ENCODE measurements around the gene D2HGDH. TPM values are rescaled to one million over a fixed set of nuclear protein-coding genes. Genes with fewer than 3 reads are reported as not detected.

Gene D2HGDH
- total RNA-seq, 4 donors from 2014 or later: 15.9 to 39.6 (median 20.3) TPM

DNA sequence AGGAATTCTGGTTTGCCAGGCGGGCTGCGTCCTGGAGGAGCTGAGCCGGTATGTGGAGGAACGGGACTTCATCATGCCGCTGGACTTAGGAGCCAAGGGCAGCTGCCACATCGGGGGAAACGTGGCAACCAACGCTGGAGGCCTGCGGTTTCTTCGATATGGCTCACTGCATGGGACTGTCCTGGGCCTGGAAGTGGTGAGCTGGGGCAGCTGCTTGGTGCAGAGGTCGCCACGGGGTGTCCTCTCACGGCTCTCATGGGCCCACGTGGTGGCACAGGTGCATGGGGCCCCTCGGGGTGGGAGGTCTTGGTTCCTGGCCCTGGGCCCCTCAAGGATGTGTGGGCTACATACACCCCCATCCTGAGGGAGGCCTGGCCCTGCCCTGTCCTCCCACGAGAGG, 9.2 kb downstream of the D2HGDH start:
- TF ChIP-seq, protein P1, sequence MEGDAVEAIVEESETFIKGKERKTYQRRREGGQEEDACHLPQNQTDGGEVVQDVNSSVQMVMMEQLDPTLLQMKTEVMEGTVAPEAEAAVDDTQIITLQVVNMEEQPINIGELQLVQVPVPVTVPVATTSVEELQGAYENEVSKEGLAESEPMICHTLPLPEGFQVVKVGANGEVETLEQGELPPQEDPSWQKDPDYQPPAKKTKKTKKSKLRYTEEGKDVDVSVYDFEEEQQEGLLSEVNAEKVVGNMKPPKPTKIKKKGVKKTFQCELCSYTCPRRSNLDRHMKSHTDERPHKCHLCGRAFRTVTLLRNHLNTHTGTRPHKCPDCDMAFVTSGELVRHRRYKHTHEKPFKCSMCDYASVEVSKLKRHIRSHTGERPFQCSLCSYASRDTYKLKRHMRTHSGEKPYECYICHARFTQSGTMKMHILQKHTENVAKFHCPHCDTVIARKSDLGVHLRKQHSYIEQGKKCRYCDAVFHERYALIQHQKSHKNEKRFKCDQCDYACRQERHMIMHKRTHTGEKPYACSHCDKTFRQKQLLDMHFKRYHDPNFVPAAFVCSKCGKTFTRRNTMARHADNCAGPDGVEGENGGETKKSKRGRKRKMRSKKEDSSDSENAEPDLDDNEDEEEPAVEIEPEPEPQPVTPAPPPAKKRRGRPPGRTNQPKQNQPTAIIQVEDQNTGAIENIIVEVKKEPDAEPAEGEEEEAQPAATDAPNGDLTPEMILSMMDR (IDR thresholded peaks at IDR 0.05 in 4 of 5, conservative IDR thresholded peaks at IDR 0.05 in 1 of 5): no peak
- no peak for TF ChIP-seq POLR2A (IDR thresholded peaks at IDR 0.05)

DNA sequence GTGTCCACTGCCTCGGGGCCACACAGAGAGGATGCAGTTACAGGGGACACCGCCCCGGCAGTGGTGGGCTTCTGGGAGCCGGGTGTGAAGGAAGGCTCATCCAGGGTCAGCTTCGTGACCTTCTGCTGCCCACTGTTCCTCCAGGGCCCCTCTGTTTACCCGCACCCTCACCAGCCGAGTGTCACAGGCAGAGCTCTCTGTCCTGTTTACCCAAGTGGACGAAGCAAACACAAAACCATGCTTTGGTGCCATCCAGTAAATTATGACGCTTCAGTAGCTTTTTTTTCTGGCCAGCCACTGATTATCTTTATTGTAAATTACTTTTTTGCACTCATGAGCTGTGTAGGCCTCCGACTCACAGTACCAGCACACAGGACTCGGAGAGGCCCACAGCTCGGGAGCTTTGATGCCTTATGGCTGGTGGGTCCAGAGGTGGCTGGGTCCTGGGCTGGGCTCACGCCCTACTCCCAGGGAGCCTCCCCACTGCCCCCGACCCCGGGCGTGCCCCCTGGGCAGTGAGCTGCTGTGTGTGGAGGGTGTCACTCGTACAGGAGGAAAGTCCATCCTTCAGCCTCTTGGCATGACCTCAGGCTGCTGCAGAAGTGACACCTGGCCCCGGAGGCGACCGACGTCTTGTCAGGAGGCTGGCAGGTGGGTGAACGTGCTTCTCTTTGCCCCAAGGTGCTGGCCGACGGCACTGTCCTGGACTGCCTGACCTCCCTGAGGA, 9.8 kb downstream of the D2HGDH start:
- intact Hi-C loops (cut with DNase I; ENCODE audit: low total_unique reads): no loop called here
- no peak for DNase-seq
- in situ Hi-C loops (cut with MboI; ENCODE audit: low sequenced_read_pairs in 4 of 4): no loop called here
- no peaks in the 10 kb centered on the region for H3K4me1 ChIP-seq
- TF ChIP-seq, protein P1 (IDR thresholded peaks at IDR 0.05 in 4 of 5, conservative IDR thresholded peaks at IDR 0.05 in 1 of 5): no peak
- H3K27ac ChIP-seq: no peak overlapping the region
- peaks cover 0 to 35% of the 10 kb centered on the region in 2 donors for H3K36me3 ChIP-seq
- no peak overlapping the region for H3K4me3 ChIP-seq
- no peak for ATAC-seq
- H3K27me3 ChIP-seq: no peaks in the 10 kb centered on the region
- no peaks in the 10 kb centered on the region for H3K9me3 ChIP-seq

More for the DNA sequence above, 9.2 kb downstream of the D2HGDH start:
- Histone ChIP-seq H3K4me3 (no peak overlapping the region), H3K27me3 (no peaks in the 10 kb centered on the region), H3K36me3 (peaks cover 0 to 29% of the 10 kb centered on the region in 2 donors), H3K4me1 (no peaks in the 10 kb centered on the region), H3K27ac (no peak overlapping the region), H3K9me3 (no peaks in the 10 kb centered on the region)
- ATAC-seq (no peak), DNase-seq (no peak)
- intact Hi-C loops (cut with DNase I; ENCODE audit: low total_unique reads): no loop called here
- in situ Hi-C loops (cut with MboI; ENCODE audit: low sequenced_read_pairs in 4 of 4): no loop called here

DNA sequence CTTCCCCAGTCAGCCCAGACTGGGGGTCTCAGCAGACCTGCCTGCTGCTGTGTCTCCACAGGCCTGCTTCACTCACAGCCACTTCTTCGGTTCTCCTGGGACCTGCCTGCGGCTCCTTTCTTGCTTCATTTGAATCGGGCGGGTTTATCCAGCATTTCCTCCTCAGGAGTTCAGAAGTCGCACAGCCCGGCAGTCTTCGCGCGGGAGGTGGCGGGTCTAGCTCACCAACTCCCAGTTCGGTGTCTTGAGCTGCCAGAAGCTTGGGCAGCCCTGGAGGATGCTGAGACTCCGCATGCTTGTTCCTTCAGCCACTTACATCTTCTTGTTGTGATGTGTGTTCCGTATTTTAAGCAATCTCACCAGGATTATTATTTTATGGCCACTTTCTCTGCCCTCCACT, 10.8 kb downstream of the D2HGDH start:
- ATAC-seq: no peak
- Histone ChIP-seq H3K27ac (no peak overlapping the region), H3K4me3 (no peak overlapping the region), H3K4me1 (no peaks in the 10 kb centered on the region), H3K27me3 (no peaks in the 10 kb centered on the region), H3K9me3 (no peaks in the 10 kb centered on the region), H3K36me3 (peaks cover 0 to 39% of the 10 kb centered on the region in 2 donors)
- TF ChIP-seq POLR2A (IDR thresholded peaks at IDR 0.05): no peak
- TF ChIP-seq, protein P1 (IDR thresholded peaks at IDR 0.05 in 4 of 5, conservative IDR thresholded peaks at IDR 0.05 in 1 of 5): no peak
- in situ Hi-C loops (cut with MboI; ENCODE audit: low sequenced_read_pairs in 4 of 4): no loop called here
- intact Hi-C loops (cut with DNase I; ENCODE audit: low total_unique reads): no loop called here
- DNase-seq: no peak

DNA sequence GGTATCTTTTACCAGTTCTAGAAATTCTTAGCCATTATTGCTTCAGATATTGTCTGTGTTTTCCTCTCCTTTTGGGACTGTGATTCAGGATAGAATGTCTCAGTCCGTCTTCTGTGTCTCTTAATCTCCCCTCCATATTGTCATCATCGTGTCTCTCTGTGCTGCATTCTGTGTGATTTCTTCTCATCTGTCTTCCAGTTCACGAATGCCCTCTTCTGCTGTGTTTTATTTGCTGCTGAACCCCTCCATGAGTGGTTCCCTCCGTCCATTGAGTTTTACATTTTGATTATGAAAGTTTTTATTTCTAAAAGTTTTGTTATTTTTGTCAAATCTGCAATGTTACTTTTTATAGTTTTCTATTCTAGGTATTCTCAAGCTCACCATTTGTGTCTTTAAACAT, 11.7 kb downstream of the D2HGDH start:
- H3K27ac ChIP-seq: no peak overlapping the region
- in situ Hi-C loops (cut with MboI; ENCODE audit: low sequenced_read_pairs in 4 of 4) (no loop called here), intact Hi-C loops (cut with DNase I; ENCODE audit: low total_unique reads) (no loop called here)
- ATAC-seq (no peak), DNase-seq (no peak)
- no peaks in the 10 kb centered on the region for H3K9me3 ChIP-seq
- TF ChIP-seq, protein P1 (IDR thresholded peaks at IDR 0.05 in 4 of 5, conservative IDR thresholded peaks at IDR 0.05 in 1 of 5): no peak
- TF ChIP-seq POLR2A (IDR thresholded peaks at IDR 0.05): no peak
- peaks cover 0 to 40% of the 10 kb centered on the region in 2 donors for H3K36me3 ChIP-seq
- H3K27me3 ChIP-seq: no peaks in the 10 kb centered on the region
- no peak overlapping the region for H3K4me3 ChIP-seq
- H3K4me1 ChIP-seq: no peaks in the 10 kb centered on the region
